Epithelial cell of proximal tubule (primary cell): Measurements from ENCODE around the gene BORCS8. TPM values are rescaled to one million over a fixed set of nuclear protein-coding genes. Genes with fewer than 3 reads are reported as not detected.
"Not testable (repeated sequence)": the region's sequence is repeated elsewhere in the genome, so short reads cannot be mapped to it uniquely, and the experiment has no call there.

Source experiments
- DNase-seq: peaks from one replicate; pipeline ENCODE4 v3.0.0-alpha.2; 2011; ENCODE audit warnings: low read depth
- H3K4me3 ChIP-seq: 2 replicates; pipeline ENCODE4 v1.5.1; 2011; ENCODE audit warnings: low read depth, mild to moderate bottlenecking, low read length
- CTCF ChIP-seq: conservative IDR thresholded peaks from 2 replicates; pipeline ENCODE4 v1.5.1; 2012; ENCODE audit warnings: low read depth, mild to moderate bottlenecking, low read length
- total RNA-seq: library from RNA; depleted of rRNA; stranded (reverse); fragments of >200 nt; gene quantifications from 2 replicates; pipeline ENCODE4 v1.2.3, GENCODE V29; 2015

Gene BORCS8
- total RNA-seq, 1 donor from 2014 or later = 27.4 TPM

- no peak for TF ChIP-seq CTCF
- no peak for DNase-seq
- no peak overlapping the region for H3K4me3 ChIP-seq
These were observed 12.2 kb downstream of the BORCS8 start for GRCh38 chr19:19179548-19180441.

- no peak for TF ChIP-seq CTCF
- no peak for DNase-seq
- no peak overlapping the region for H3K4me3 ChIP-seq
These were observed 15.0 kb downstream of the BORCS8 start for GRCh38 chr19:19176950-19177349.

GRCh38 chr19:19173243-19173642 lies 18.7 kb downstream of the BORCS8 start:
- DNase-seq, H3K4me3 ChIP-seq: not testable (repeated sequence)

- TF ChIP-seq CTCF = no peak
- DNase-seq = no peak
- no peak overlapping the region for H3K4me3 ChIP-seq
These were observed 20.0 kb downstream of the BORCS8 start for GRCh38 chr19:19171821-19172532.

GRCh38 chr19:19170873-19171672 lies 20.9 kb downstream of the BORCS8 start:
- no peak for DNase-seq
- no peak overlapping the region for H3K4me3 ChIP-seq
- no peak for TF ChIP-seq CTCF

- no peak for DNase-seq
- TF ChIP-seq CTCF = no peak
- peak within 1 kb of the TSS; percentile 19 for H3K4me3 ChIP-seq
These were observed 21.7 kb downstream of the BORCS8 start, which contains the start of gene MEF2B for GRCh38 chr19:19170053-19170872. Gene MEF2B, minus strand, starts transcription at chr19:19170263. Its CDS starts 19,528 bp downstream, at chr19:19150735.
